ENCODE data around the gene PRADC1. TPM values are rescaled to one million over a fixed set of nuclear protein-coding genes. Genes with fewer than 3 reads are reported as not detected.

The PRADC1 gene
- total and polyA plus RNA-seq, 5 experiments from 2014 or later, result 7.8 to 38.8 (median 26.1) TPM

GRCh38 chr2:73225513-73226360 is 7.3 kb downstream of the PRADC1 start:
- Mint-ChIP-seq H3K4me1 (peaks cover 0 to 2% (median 0%) of the 10 kb centered on the region in 4 donors), H3K36me3 (peaks cover 0 to 47% (median 3%) of the 10 kb centered on the region in 3 donors), H3K4me3 (no peak overlapping the region), H3K27ac (peak overlapping the region in 5 of 10 donors; percentile 10 to 64 (median 41)), H3K27me3 (no peaks in the 10 kb centered on the region), H3K9me3 (no peaks in the 10 kb centered on the region)
- ATAC-seq (no peak), DNase-seq (no peak)
- POLR2A ChIA-PET, result no interaction called here

- H3K36me3 Mint-ChIP-seq, result peaks cover 0 to 56% (median 6%) of the 10 kb centered on the region in 3 donors
- ATAC-seq, result no peak
- H3K9me3 Mint-ChIP-seq, result no peaks in the 10 kb centered on the region
Observed at GRCh38 chr2:73223821-73224220, 9.2 kb downstream of the PRADC1 start.

GRCh38 chr2:73218298-73218697 is 14.7 kb downstream of the PRADC1 start:
- H3K36me3 Mint-ChIP-seq, result peaks cover 0 to 42% (median 6%) of the 10 kb centered on the region in 3 donors
- H3K4me3 Mint-ChIP-seq, result no peak overlapping the region

More at GRCh38 chr2:73223821-73224220, 9.2 kb downstream of the PRADC1 start:
- peaks cover 0 to 3% (median 0%) of the 10 kb centered on the region in 4 donors for H3K4me1 Mint-ChIP-seq
- peak overlapping the region in 3 of 10 donors; percentile 19 to 71 (median 51) for H3K27ac Mint-ChIP-seq
- POLR2A ChIA-PET, result no interaction called here
- DNase-seq, result no peak
- H3K27me3 Mint-ChIP-seq, result no peaks in the 10 kb centered on the region
- no peak overlapping the region for H3K4me3 Mint-ChIP-seq

GRCh38 chr2:73217826-73218225 is 15.2 kb downstream of the PRADC1 start:
- H3K27me3 Mint-ChIP-seq, result no peaks in the 10 kb centered on the region
- peaks cover 0 to 37% (median 6%) of the 10 kb centered on the region in 3 donors for H3K36me3 Mint-ChIP-seq
- DNase-seq (no peak), ATAC-seq (no peak)
- peak overlapping the region in 3 of 10 donors; percentile 21 to 65 (median 61) for H3K27ac Mint-ChIP-seq
- peaks cover 15 to 34% (median 29%) of the 10 kb centered on the region in 4 donors for H3K4me1 Mint-ChIP-seq
- peak overlapping the region in 1 of 10 donors; percentile 11 for H3K4me3 Mint-ChIP-seq
- H3K9me3 Mint-ChIP-seq, result no peaks in the 10 kb centered on the region
- POLR2A ChIA-PET, result interaction anchor here (2.0 kb wide), 1 partner anchor 16 kb away, joined by 11 read pairs; the partner anchor contains the start of genes CCT7 and PRADC1

More at GRCh38 chr2:73218298-73218697, 14.7 kb downstream of the PRADC1 start:
- ATAC-seq, result no peak
- POLR2A ChIA-PET, result interaction anchor here (1.1 to 2.0 kb wide), 2 partner anchors 8 to 16 kb away, joined by 3 to 11 read pairs; partner anchors contain the start of genes CCT7 and PRADC1
- Mint-ChIP-seq H3K27me3 (no peaks in the 10 kb centered on the region), H3K4me1 (peaks cover 15 to 30% (median 25%) of the 10 kb centered on the region in 4 donors), H3K9me3 (no peaks in the 10 kb centered on the region), H3K27ac (no peak overlapping the region)
- no peak for DNase-seq

- no peak for DNase-seq
- H3K4me1 Mint-ChIP-seq, result peaks cover 15 to 40% (median 32%) of the 10 kb centered on the region in 4 donors
- ATAC-seq, result no peak
- H3K4me3 Mint-ChIP-seq, result peak overlapping the region in 1 of 10 donors; percentile 54
- POLR2A ChIA-PET, result no interaction called here
- no peaks in the 10 kb centered on the region for H3K27me3 Mint-ChIP-seq
- no peaks in the 10 kb centered on the region for H3K9me3 Mint-ChIP-seq
- peak overlapping the region in 2 of 10 donors; percentile 33 to 41 for H3K27ac Mint-ChIP-seq
- peaks cover 0 to 30% (median 6%) of the 10 kb centered on the region in 3 donors for H3K36me3 Mint-ChIP-seq
Observed at GRCh38 chr2:73217160-73217559, 15.9 kb downstream of the PRADC1 start.

- Mint-ChIP-seq H3K4me1 (peaks cover 15 to 41% (median 32%) of the 10 kb centered on the region in 4 donors), H3K9me3 (no peaks in the 10 kb centered on the region), H3K36me3 (peaks cover 0 to 12% (median 3%) of the 10 kb centered on the region in 3 donors), H3K4me3 (peak overlapping the region; percentile 84 to 97 (median 92)), H3K27ac (peak overlapping the region; percentile 67 to 97 (median 96)), H3K27me3 (no peaks in the 10 kb centered on the region)
- no peak for DNase-seq
- POLR2A ChIA-PET, result interaction anchor here (0.9 to 1.3 kb wide), 2 partner anchors 14 to 18 kb away, joined by 3 to 10 read pairs; partner anchors contain the start of genes CCT7 and PRADC1
- no peak for ATAC-seq
Observed at GRCh38 chr2:73215254-73215653, 17.8 kb downstream of the PRADC1 start.

- ATAC-seq (peak; percentile 90 to 94), DNase-seq (peak; percentile 85 to 94 (median 90))
- POLR2A ChIA-PET, result interaction anchor here (0.9 to 2.5 kb wide), 4 partner anchors 15 to 76 kb away, joined by 3 to 11 read pairs (median 6); partner anchors contain the start of genes CCT7 and PRADC1
- H3K27me3 Mint-ChIP-seq, result peaks cover 0 to 2% (median 0%) of the 10 kb centered on the region in 5 donors
- peaks cover 15 to 41% (median 32%) of the 10 kb centered on the region in 4 donors for H3K4me1 Mint-ChIP-seq
- no peaks in the 10 kb centered on the region for H3K9me3 Mint-ChIP-seq
- peak within 1 kb of the TSS; percentile 91 to 98 (median 96) for H3K27ac Mint-ChIP-seq
- H3K4me3 Mint-ChIP-seq, result peak within 1 kb of the TSS; percentile 84 to 97 (median 92)
- H3K36me3 Mint-ChIP-seq, result peaks cover 0 to 5% (median 0%) of the 10 kb centered on the region in 3 donors
Observed at GRCh38 chr2:73214120-73215035, 18.7 kb downstream of the PRADC1 start, which contains the start of gene SMYD5. Gene SMYD5, plus strand, starts transcription at chr2:73214245. Its CDS starts 22 bp downstream, at chr2:73214267.

- peak overlapping the region in 9 of 10 donors; percentile 13 to 98 (median 68) for H3K27ac Mint-ChIP-seq
- POLR2A ChIA-PET, result interaction anchor here (0.7 to 2.5 kb wide), 5 partner anchors 18 to 173 kb away, joined by 3 to 29 read pairs (median 5); partner anchors contain the start of genes ALMS1, CCT7 and PRADC1
- peaks cover 5 to 12% (median 7%) of the 10 kb centered on the region in 5 donors for H3K27me3 Mint-ChIP-seq
- peaks cover 14 to 39% (median 32%) of the 10 kb centered on the region in 4 donors for H3K4me1 Mint-ChIP-seq
- DNase-seq (peak; percentile 52 to 79 (median 68)), ATAC-seq (peak; percentile 66 to 71)
- no peaks in the 10 kb centered on the region for H3K36me3 Mint-ChIP-seq
- H3K9me3 Mint-ChIP-seq, result no peaks in the 10 kb centered on the region
- H3K4me3 Mint-ChIP-seq, result peak overlapping the region in 9 of 10 donors; percentile 44 to 88 (median 58)
Observed at GRCh38 chr2:73212448-73213176, 20.4 kb downstream of the PRADC1 start.

- H3K9me3 Mint-ChIP-seq, result no peaks in the 10 kb centered on the region
- ATAC-seq (no peak), DNase-seq (no peak)
- no peaks in the 10 kb centered on the region for H3K36me3 Mint-ChIP-seq
- H3K4me3 Mint-ChIP-seq, result no peak overlapping the region
- POLR2A ChIA-PET, result interaction anchor here (1.2 to 2.5 kb wide), 4 partner anchors 18 to 35 kb away, joined by 3 to 29 read pairs (median 8); partner anchors contain the start of genes CCT7 and PRADC1
- peaks cover 14 to 36% (median 32%) of the 10 kb centered on the region in 4 donors for H3K4me1 Mint-ChIP-seq
- peak overlapping the region in 1 of 10 donors; percentile 29 for H3K27ac Mint-ChIP-seq
- peaks cover 5 to 13% (median 10%) of the 10 kb centered on the region in 5 donors for H3K27me3 Mint-ChIP-seq
Observed at GRCh38 chr2:73212098-73212447, 21.0 kb downstream of the PRADC1 start.

GRCh38 chr2:73210696-73211095 is 22.3 kb downstream of the PRADC1 start:
- Mint-ChIP-seq H3K4me1 (peaks cover 13 to 33% (median 30%) of the 10 kb centered on the region in 4 donors), H3K27me3 (peaks cover 11 to 19% (median 18%) of the 10 kb centered on the region in 5 donors), H3K9me3 (no peaks in the 10 kb centered on the region), H3K36me3 (no peaks in the 10 kb centered on the region), H3K27ac (peak overlapping the region in 1 of 10 donors; percentile 47), H3K4me3 (no peak overlapping the region)
- DNase-seq (no peak), ATAC-seq (no peak)
- POLR2A ChIA-PET, result interaction anchor here (0.8 to 1.1 kb wide), 2 partner anchors 8 to 33 kb away, joined by 3 read pairs; no protein-coding TSS in a partner anchor

- Mint-ChIP-seq H3K27me3 (peaks cover 12 to 24% (median 21%) of the 10 kb centered on the region in 5 donors), H3K36me3 (no peaks in the 10 kb centered on the region), H3K4me3 (no peak overlapping the region), H3K4me1 (peaks cover 6 to 26% (median 23%) of the 10 kb centered on the region in 4 donors), H3K9me3 (no peaks in the 10 kb centered on the region), H3K27ac (no peak overlapping the region)
- DNase-seq (no peak), ATAC-seq (no peak)
- POLR2A ChIA-PET, result no interaction called here
Observed at GRCh38 chr2:73210019-73210418, 23.0 kb downstream of the PRADC1 start.
